ENCODE results near the gene UBE3B.
A peak's percentile ranks its signal among the peaks of the same experiment; 100 is the strongest.

The UBE3B gene

GRCh38 chr12:109475121-109475520, 2.3 kb upstream of the UBE3B start:
- TF ChIP-seq CTCF (IDR thresholded peaks at IDR 0.05; ENCODE audit: low read length, missing control alignments) = no peak
- DNase-seq (ENCODE audit: low read depth) = no peak
- no peak overlapping the region for H3K4me3 ChIP-seq (replicated peaks; ENCODE audit: low read depth, low read length)

GRCh38 chr12:109475993-109476806, 1.2 kb upstream of the UBE3B start:
- no peak for TF ChIP-seq CTCF (IDR thresholded peaks at IDR 0.05; ENCODE audit: low read length, missing control alignments)
- H3K4me3 ChIP-seq (replicated peaks; ENCODE audit: low read depth, low read length) = peak overlapping the region; percentile 99
- DNase-seq (ENCODE audit: low read depth) = no peak

GRCh38 chr12:109476807-109477184, 638 bp upstream of the UBE3B start:
- TF ChIP-seq CTCF (IDR thresholded peaks at IDR 0.05; ENCODE audit: low read length, missing control alignments) = no peak
- no peak for DNase-seq (ENCODE audit: low read depth)
- peak overlapping the region; percentile 99 for H3K4me3 ChIP-seq (replicated peaks; ENCODE audit: low read depth, low read length)

GRCh38 chr12:109477963-109478315, 505 bp downstream of the UBE3B start:
- H3K4me3 ChIP-seq (replicated peaks; ENCODE audit: low read depth, low read length) = peak overlapping the region; percentile 99
- no peak for TF ChIP-seq CTCF (IDR thresholded peaks at IDR 0.05; ENCODE audit: low read length, missing control alignments)

GRCh38 chr12:109479761-109480160, 2.3 kb downstream of the UBE3B start:
- no peak overlapping the region for H3K4me3 ChIP-seq (replicated peaks; ENCODE audit: low read depth, low read length)
- no peak for DNase-seq (ENCODE audit: low read depth)
- no peak for TF ChIP-seq CTCF (IDR thresholded peaks at IDR 0.05; ENCODE audit: low read length, missing control alignments)

More at GRCh38 chr12:109477963-109478315, 505 bp downstream of the UBE3B start:
- no peak for DNase-seq (ENCODE audit: low read depth)

- no peak overlapping the region for H3K4me3 ChIP-seq (replicated peaks; ENCODE audit: low read depth, low read length)
- DNase-seq (ENCODE audit: low read depth) = no peak
- no peak for TF ChIP-seq CTCF (IDR thresholded peaks at IDR 0.05; ENCODE audit: low read length, missing control alignments)
These were observed 2.9 kb downstream of the UBE3B start for GRCh38 chr12:109480356-109480755.

GRCh38 chr12:109481863-109482262, 4.4 kb downstream of the UBE3B start:
- TF ChIP-seq CTCF (IDR thresholded peaks at IDR 0.05; ENCODE audit: low read length, missing control alignments) = no peak
- DNase-seq (ENCODE audit: low read depth) = no peak
- no peak overlapping the region for H3K4me3 ChIP-seq (replicated peaks; ENCODE audit: low read depth, low read length)
